Panc1 (cell line): Measurements from ENCODE around the gene SCFD1. TPM values are rescaled to one million over a fixed set of nuclear protein-coding genes. Genes with fewer than 3 reads are reported as not detected.

ENCODE experiments used
- ATAC-seq: fragments of 200-7000 bp; cut with Tn5 transposase; 2 replicates; pipeline ENCODE4 v1.9.1; 2020; ENCODE audit warnings: mild to moderate bottlenecking, moderate library complexity
- BruUV-seq: library from RNA; stranded (reverse); fragments of 400-500 nt; replicated peaks from 2 replicates; lab custom pipeline; 2021; lab: Mats Ljungman, UMichigan
- CTCF ChIA-PET: fragments of 300-600 bp; sonication (Branson Sonifier 250); formaldehyde crosslinking; loops from one replicate; lab custom pipeline; 2022; ENCODE audit warnings: antibody characterized with exemption; lab: Charles Lee
- POLR2A ChIA-PET: fragments of 300-600 bp; sonication (Branson Sonifier 250); formaldehyde crosslinking; loops from one replicate; lab custom pipeline; 2022; ENCODE audit warnings: antibody characterized with exemption; lab: Charles Lee
- DNase-seq: peaks from one replicate; pipeline ENCODE4 v3.0.0-alpha.2; 2010; ENCODE audit warnings: low read depth, low spot score
- H3K27ac ChIP-seq: 2 replicates; pipeline ENCODE4 v1.5.1; 2011; ENCODE audit warnings: mild to moderate bottlenecking, low read length, inconsistent platforms
- H3K27me3 ChIP-seq: fragments of 200-500 bp; sonication (Bioruptor generic); 2 replicates; pipeline ENCODE4 v1.6.0; 2014; ENCODE audit warnings: low read length, inconsistent platforms; ENCODE audit not compliant: control insufficient read depth, insufficient read depth
- H3K36me3 ChIP-seq: fragments of 200-500 bp; sonication (Bioruptor generic); 2 replicates; pipeline ENCODE4 v1.5.1; 2014; ENCODE audit warnings: inconsistent platforms, mild to moderate bottlenecking, low read length, moderate library complexity; ENCODE audit not compliant: control insufficient read depth, insufficient read depth
- H3K4me1 ChIP-seq: 2 replicates; pipeline ENCODE4 v1.5.1; 2011; ENCODE audit warnings: inconsistent platforms, mild to moderate bottlenecking, low read length, moderate library complexity; ENCODE audit not compliant: control insufficient read depth, insufficient read depth
- H3K4me3 ChIP-seq, 2 experiments: 2 replicates each; pipeline ENCODE4 v1.5.1; 2011 to 2012; ENCODE audit warnings: low read depth in 2 of 2, low read length in 2 of 2, mild to moderate bottlenecking in 2 of 2, inconsistent platforms in 1 of 2, moderate library complexity in 1 of 2
- H3K9me3 ChIP-seq: fragments of 200-500 bp; sonication (Bioruptor generic); 2 replicates; pipeline ENCODE4 v1.5.1; 2014; ENCODE audit warnings: low read depth, mild to moderate bottlenecking, inconsistent platforms, low read length, moderate library complexity; ENCODE audit not compliant: control insufficient read depth, insufficient read depth
- POLR2AphosphoS5 ChIP-seq: IDR thresholded peaks from 2 replicates; pipeline ENCODE4 v1.6.1; 2012; ENCODE audit warnings: mild to moderate bottlenecking, low read depth, low read length, moderate library complexity
- SIN3A ChIP-seq: IDR thresholded peaks from 2 replicates; pipeline ENCODE4 v1.6.1; 2012; ENCODE audit warnings: low read depth, mild to moderate bottlenecking, low read length, moderate library complexity, borderline replicate concordance; ENCODE audit not compliant: insufficient read depth
- TCF7L2 ChIP-seq: IDR thresholded peaks from 2 replicates; pipeline ENCODE4 v1.6.1; 2011; ENCODE audit warnings: mild to moderate bottlenecking, low read depth, low read length, inconsistent platforms
- in situ Hi-C: cut with HindIII; loops from 2 replicates; pipeline ENCODE4 v1.10.0; 2016; ENCODE audit warnings: low sequenced_read_pairs, low pct_unique_long_range_greater_than_20kb
- intact Hi-C: fragments of 100-400 bp; cut with micrococcal nuclease; formaldehyde crosslinking; loops from one replicate; pipeline ENCODE4 v1.10.0; 2022; ENCODE audit not compliant: unreplicated experiment
- total RNA-seq: library from RNA; stranded (reverse); gene quantifications from one replicate; pipeline ENCODE4 v1.2.1, GENCODE V29; 2021; ENCODE audit not compliant: unreplicated experiment
- TF ChIP-seq, protein P1 (sequence below): fragments of 450-650 bp; IDR thresholded peaks from 2 replicates; pipeline ENCODE4 v1.5.1; 2017; ENCODE audit warnings: mild to moderate bottlenecking
- TF ChIP-seq, protein P2 (sequence below), 2 experiments: IDR thresholded peaks; 2 replicates each; pipeline ENCODE4 v1.6.1; 2011 to 2012; ENCODE audit warnings: low read depth in 2 of 2, control low read depth in 1 of 2, low read length in 1 of 2, mild to moderate bottlenecking in 1 of 2, moderate library complexity in 1 of 2; ENCODE audit not compliant: insufficient read depth in 1 of 2

Gene SCFD1
- total RNA-seq, 1 experiment from 2014 or later, result 43.8 TPM

DNA sequence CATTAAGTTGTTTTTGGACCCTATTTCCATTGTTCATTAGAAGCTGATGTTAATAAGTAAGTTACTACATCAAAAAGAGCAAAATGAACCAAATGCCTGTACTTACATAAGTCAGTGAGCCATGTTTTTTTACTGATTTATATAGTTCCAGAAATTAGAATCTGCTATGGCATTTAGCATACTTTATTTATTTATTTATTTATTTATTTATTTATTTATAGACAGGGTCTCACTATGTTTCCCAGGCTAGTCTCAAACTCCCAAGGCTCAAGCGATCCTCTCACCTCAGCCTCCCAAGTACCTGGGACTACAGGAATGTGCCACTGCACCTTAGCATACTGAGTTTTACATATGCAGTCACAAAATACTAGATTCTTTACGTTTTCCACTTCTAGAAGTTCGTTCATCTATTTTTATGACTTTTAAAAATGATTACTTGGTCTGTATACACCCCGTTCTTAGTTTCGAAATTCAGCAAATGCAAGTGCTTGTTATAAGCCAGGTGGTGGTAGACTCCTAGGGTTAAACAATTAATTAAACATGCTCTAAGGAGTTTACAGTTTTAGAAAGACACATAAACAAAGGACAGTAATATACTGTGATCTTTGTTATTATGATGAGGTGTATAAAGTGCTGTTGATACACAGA lies 69.8 kb downstream of the SCFD1 start:
- CTCF ChIA-PET, result no interaction called here
- no peak for TF ChIP-seq TCF7L2
- TF ChIP-seq, protein P1, sequence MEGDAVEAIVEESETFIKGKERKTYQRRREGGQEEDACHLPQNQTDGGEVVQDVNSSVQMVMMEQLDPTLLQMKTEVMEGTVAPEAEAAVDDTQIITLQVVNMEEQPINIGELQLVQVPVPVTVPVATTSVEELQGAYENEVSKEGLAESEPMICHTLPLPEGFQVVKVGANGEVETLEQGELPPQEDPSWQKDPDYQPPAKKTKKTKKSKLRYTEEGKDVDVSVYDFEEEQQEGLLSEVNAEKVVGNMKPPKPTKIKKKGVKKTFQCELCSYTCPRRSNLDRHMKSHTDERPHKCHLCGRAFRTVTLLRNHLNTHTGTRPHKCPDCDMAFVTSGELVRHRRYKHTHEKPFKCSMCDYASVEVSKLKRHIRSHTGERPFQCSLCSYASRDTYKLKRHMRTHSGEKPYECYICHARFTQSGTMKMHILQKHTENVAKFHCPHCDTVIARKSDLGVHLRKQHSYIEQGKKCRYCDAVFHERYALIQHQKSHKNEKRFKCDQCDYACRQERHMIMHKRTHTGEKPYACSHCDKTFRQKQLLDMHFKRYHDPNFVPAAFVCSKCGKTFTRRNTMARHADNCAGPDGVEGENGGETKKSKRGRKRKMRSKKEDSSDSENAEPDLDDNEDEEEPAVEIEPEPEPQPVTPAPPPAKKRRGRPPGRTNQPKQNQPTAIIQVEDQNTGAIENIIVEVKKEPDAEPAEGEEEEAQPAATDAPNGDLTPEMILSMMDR, result no peak
- TF ChIP-seq, protein P2, sequence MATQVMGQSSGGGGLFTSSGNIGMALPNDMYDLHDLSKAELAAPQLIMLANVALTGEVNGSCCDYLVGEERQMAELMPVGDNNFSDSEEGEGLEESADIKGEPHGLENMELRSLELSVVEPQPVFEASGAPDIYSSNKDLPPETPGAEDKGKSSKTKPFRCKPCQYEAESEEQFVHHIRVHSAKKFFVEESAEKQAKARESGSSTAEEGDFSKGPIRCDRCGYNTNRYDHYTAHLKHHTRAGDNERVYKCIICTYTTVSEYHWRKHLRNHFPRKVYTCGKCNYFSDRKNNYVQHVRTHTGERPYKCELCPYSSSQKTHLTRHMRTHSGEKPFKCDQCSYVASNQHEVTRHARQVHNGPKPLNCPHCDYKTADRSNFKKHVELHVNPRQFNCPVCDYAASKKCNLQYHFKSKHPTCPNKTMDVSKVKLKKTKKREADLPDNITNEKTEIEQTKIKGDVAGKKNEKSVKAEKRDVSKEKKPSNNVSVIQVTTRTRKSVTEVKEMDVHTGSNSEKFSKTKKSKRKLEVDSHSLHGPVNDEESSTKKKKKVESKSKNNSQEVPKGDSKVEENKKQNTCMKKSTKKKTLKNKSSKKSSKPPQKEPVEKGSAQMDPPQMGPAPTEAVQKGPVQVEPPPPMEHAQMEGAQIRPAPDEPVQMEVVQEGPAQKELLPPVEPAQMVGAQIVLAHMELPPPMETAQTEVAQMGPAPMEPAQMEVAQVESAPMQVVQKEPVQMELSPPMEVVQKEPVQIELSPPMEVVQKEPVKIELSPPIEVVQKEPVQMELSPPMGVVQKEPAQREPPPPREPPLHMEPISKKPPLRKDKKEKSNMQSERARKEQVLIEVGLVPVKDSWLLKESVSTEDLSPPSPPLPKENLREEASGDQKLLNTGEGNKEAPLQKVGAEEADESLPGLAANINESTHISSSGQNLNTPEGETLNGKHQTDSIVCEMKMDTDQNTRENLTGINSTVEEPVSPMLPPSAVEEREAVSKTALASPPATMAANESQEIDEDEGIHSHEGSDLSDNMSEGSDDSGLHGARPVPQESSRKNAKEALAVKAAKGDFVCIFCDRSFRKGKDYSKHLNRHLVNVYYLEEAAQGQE (IDR thresholded peaks at IDR 0.05; ENCODE audit: insufficient read depth in 1 of 2, low read depth in 2 of 2, low read length in 1 of 2), result no peak
- TF ChIP-seq SIN3A, result no peak
- TF ChIP-seq POLR2AphosphoS5, result no peak
- in situ Hi-C loops, result no loop called here
- H3K9me3 ChIP-seq, result no peaks in the 10 kb centered on the region
- POLR2A ChIA-PET, result no interaction called here
- no peaks in the 10 kb centered on the region for H3K4me1 ChIP-seq
- no TSS peak for BruUV-seq
- intact Hi-C loops, result no loop called here
- H3K4me3 ChIP-seq, result no peak overlapping the region
- no peak for DNase-seq
- H3K27me3 ChIP-seq, result no peaks in the 10 kb centered on the region
- H3K36me3 ChIP-seq, result peaks cover 4% of the 10 kb centered on the region; the same call in 1 of the 2 replicates
- H3K27ac ChIP-seq, result no peak overlapping the region
- ATAC-seq, result no peak

DNA sequence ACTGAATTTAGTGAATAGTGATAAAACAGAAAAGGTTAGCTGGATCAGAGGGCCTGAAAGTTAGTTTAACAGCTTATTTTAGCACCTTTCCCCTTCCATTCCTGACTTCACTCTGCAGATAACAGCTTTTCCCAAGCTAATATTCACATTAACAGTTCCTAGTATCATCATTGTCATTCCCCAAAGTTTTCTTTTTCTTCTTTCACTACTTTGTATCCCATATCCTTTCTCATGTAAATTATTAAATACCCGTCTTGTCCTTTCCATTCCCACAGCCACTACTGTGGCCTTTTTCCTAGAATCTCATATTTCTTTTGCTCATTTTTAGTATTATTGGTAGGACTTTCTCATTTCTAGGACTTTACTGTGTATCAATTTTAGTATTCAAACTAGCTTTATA lies 70.5 kb downstream of the SCFD1 start:
- no peaks in the 10 kb centered on the region for H3K27me3 ChIP-seq
- intact Hi-C loops (no loop called here), in situ Hi-C loops (no loop called here)
- TF ChIP-seq SIN3A, result no peak
- TF ChIP-seq, protein P1, result no peak
- TF ChIP-seq TCF7L2, result no peak
- TF ChIP-seq, protein P2 (IDR thresholded peaks at IDR 0.05; ENCODE audit: insufficient read depth in 1 of 2, low read depth in 2 of 2, low read length in 1 of 2), result no peak
- no peaks in the 10 kb centered on the region for H3K9me3 ChIP-seq
- ATAC-seq, result no peak
- peaks cover 4% of the 10 kb centered on the region; the same call in 1 of the 2 replicates for H3K36me3 ChIP-seq
- CTCF ChIA-PET, result no interaction called here
- DNase-seq, result no peak
- no TSS peak for BruUV-seq
- no peak overlapping the region for H3K27ac ChIP-seq
- H3K4me1 ChIP-seq, result no peaks in the 10 kb centered on the region
- H3K4me3 ChIP-seq, result no peak overlapping the region
- POLR2A ChIA-PET, result no interaction called here
